Inflammatory macrophage treated with lipopolysaccharide for 1 hour (primary cell): ENCODE results near the gene MAF.

ENCODE experiments used
- DNase-seq, 2 donors: peaks; one replicate each; pipeline ENCODE4 v3.0.0-alpha.2; 2020 to 2022

Gene MAF

DNA sequence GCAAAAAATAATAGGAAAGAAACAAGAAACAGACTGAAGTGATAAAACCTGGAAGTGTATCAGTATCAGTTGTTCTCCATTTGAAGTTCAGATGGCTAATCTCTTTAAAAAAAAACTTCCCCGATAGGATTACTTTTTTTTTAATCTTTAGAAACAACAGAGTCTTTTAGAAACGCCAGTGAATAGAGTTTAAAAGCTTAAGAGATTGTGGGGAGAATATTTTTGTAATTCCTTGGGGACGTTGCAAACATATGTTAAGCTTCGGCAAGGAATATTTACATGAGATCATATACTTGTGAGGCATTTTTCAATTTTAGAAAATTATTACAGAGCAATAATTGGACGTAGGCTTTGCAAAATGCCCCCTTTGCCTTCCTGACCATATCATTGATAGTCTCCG lies 13.2 kb downstream of the MAF start:
- DNase-seq, result no peak

DNA sequence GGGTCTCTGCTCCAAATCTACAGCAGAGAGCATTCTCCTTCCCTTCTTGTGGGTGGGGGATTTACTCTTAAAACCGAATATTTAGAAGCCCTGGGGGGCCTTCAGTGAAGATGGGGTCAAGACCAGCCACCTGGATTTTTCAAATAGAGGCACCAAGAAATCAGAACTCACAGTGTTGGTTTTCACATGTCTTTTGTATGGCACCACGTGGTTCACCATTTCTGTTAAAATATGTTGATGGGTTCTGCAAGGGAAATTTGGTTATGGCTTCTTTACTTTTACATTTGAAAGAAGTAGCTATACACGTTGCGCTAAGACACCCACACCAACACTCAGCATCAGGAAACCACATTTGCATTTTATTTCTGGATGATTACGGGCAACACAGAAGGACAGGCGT lies 17.7 kb downstream of the MAF start:
- DNase-seq, result no peak

DNA sequence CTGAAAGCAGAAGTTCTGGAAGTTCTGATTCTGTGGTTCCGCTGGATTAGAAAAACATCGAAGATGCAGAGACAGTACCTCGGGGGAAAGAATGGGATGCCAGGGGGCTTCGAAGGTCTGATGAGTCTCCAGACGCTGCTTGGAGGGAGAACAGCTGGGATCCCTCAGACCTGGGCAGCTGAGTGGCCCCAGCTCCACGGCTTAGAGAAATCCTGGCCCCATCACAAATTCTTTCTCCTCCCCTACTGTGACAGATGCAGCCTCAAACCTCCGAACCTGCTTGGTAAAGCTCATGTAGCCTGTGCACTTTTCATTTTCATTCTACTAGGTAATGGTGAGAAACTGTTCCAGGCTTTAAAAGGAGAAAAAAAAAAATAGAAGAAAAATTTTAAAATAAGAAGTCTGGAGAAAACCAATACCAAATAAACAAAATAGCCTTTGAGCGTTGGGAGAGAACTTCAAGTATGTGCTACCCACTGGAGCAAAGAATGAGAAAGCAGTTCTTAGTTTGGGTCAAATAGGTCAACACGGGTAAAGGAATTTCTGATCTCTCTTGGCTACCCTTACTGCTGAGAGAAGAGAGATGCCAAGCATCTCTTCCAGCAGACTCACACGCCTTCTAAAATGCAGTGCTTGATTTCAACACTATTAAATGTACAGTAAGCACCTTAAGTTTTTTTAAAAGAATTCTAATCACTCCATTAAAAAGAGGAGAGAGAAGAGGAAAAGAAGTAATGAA lies 19.9 kb downstream of the MAF start:
- DNase-seq, result no peak

DNA sequence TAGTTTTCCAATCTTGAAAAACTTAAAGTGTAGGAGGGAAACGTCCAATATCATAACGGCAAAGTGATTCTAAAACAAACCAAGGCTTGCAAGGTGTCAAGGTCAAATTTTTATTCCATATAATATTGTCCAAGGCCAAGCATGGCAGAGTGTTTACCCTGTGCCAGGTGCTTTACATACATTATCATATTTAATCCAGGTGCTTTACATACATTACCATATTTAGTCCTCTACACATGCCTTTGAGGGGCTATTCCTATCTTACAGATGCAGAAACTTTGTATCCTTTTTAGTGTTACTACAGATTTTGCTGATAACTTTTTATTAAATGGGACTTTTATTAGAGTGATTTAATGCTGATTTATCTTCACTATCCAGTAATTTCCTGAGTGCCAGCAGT lies 23.9 kb downstream of the MAF start:
- no peak for DNase-seq

DNA sequence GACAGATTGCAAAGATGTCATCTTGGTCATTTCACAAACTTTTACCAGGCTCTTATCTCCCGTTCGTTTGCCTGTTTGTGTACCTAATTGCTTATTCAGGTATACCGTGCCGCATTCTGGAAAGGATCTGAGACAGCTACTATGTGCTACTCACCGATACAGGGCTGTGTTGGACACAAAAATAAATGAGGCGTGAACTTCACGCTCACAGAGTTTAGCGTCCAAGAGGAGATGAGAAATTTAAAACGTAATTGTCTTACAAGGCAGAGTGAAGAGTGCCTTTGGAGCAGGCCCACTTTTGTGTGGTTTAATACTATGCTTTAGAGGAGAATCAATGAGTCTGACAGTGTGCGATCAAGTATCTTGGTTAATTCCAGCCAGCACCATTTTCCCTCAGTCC lies 26.7 kb downstream of the MAF start:
- no peak for DNase-seq

DNA sequence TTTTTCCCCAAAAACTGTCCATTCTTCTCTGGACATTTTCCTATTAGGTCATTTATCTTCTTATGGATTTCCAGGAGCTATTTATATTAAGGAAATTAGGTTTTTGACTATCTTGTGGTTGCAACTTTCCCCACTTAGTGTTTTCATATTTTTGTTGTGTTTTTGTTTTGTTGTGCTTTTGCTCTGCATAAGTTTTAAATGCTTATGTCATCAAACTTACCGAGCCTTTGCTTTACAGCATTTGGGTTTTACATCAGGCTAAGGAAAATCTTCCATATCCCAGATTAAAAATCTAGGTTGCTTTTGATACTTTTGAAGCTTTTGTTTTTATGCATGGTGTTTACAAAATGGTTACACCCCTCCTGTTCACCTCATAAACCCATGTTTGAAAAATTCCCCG lies 27.5 kb downstream of the MAF start:
- no peak for DNase-seq

DNA sequence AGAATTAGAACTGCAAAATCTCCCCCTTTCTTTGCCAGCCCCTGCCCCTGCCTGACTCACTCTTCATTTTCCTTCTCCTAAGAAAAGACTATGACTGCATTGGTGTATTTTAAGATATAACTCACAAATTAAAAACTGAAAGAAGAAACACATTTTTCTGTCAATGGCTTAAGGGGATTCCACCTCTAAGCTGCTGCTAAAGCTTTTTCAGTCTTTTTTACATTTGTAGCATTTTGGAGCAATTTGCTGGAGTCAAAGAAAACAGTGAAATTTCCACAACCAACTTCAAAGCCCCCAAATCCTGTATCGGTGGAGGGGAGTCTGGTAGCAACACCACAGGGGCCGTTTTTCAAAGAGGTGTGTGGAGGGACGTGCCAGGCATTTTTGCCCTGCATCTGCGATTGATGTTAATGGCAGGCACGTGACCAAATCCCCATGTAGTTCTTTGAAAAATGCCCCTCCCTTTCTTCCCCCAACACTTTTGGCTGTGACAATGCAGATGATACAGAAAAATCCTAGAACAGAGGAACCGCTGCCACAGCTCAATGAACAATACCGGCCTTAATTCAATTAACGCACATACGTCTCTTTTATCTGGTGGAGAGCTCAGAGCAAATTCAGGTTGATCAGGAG lies 28.5 kb downstream of the MAF start:
- DNase-seq, result no peak

DNA sequence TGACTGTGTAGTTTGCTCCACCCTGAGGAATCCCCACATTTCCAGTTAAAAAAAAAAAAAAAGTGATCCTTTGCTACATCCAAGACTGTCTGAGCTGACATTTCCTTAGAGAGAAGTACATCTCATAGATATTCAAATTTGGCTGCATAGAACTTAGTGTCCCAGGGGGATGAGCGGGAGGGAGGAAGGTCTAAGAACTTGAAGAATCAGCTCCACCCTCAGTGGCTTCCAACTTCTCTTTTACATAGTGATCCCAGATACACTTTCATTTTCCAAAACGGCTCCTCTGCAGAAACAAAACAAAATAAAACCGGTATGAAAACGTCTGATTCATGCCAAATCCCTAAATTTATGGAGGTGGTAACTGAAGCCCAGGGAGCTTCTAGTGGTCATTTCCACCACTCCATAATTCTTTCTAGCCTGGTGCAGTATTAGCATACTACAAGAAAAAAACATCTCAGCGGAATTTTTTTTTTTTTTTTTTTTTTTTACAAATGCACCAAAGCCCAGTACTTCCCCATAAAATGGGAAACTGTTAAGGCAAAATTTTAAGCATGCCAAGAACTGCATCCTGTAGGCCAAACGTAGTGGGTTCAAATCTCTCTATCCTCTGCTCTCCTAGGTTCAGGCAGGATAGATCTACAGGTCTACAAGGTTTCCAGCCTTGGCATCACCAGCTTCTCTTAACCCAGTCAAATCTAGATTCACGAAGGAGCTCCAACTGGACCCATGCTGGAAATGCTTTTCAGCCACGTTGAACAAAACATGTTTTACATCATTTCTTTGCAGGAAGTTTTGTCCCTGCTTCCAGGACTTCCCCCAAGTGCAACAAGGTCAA lies 29.3 kb downstream of the MAF start:
- peak in 1 of 2 donors; percentile 10 for DNase-seq

DNA sequence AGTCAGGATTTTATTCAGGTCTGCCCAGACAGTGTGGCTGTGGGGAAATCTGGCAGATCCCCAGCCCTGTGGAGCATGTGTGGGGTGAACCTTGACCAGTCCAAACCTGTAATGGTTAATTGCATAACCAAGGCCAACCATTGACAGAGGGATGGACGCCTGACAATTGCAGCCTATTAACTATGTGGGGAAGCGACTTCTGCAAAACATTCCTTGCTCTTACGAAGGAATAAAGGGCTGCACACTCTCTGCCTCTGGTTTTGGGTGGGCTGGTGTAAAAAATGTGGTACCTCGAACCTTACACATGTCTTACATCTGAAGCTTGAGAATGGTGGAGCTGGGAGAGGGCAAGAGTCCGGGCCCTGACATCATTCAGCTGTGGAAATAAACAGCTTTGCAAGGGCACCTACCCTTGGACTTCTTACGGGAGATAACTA lies 35.8 kb downstream of the MAF start:
- no peak for DNase-seq

DNA sequence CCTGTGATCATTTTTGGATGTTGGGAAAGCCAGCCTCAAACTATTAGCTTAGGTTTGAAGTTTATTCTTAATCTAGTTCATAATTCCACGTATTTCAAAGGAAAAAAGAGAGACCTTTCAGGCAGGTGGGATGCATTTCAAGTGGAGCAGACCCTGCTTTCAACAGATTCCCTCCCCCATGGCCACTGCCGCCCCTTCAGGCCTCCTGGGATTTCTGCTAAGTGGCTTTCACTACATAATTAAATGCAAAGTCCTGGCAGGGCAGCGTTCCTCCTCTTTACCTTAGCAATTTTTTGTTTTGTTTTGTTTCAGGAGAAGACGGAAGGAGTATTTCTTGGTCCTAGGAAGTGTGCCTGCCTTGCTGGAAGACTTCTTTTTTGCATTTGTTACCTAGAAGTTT lies 36.6 kb downstream of the MAF start:
- no peak for DNase-seq

DNA sequence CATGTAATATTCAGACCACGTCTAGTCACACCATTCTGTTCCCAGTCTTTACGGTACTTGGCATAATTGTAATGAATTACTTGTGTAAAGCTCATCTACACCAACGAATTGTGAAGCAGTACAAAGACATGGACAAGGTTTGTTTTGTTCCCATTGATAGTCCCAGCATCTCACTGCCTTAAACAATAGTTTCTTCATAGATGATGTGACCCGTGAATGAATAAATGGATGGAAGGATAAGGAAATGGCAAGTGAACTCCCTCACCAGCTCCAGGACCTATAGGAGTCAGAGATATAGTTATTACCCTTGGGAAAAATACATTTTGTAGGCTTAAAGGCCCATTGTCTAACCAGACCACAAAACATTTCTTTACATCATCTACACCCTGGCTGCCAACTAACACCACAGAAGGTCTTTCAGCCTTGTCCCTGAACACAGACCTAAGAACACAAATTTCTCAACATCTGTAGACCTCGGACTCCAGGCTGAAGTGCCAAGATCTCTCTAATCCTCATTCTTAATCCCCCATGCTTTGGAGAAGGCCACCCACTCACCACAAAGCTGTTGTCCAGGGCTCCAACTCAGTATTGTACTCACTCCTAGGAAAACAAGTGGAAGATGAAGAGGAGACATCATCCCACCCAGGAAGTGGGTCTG lies 38.2 kb downstream of the MAF start:
- no peak for DNase-seq

DNA sequence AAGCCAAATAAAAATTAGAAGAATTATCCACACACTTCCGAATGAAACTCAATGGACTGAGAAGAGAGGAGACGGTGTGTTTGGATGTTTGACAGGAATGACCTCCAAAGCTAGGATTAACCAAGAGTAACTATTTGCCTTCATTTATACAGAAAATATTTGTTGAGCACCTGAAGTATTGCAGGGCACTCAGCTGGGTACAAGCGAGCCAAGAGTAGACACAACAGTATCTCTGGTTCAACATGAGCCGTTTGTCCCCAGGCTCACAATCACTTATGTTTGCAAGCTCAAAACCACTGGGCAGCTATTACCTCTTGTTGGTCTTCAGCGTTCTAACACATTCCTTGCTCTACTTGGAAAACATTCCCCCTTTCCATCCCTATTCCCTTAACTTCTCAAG lies 38.8 kb downstream of the MAF start:
- DNase-seq, result no peak

DNA sequence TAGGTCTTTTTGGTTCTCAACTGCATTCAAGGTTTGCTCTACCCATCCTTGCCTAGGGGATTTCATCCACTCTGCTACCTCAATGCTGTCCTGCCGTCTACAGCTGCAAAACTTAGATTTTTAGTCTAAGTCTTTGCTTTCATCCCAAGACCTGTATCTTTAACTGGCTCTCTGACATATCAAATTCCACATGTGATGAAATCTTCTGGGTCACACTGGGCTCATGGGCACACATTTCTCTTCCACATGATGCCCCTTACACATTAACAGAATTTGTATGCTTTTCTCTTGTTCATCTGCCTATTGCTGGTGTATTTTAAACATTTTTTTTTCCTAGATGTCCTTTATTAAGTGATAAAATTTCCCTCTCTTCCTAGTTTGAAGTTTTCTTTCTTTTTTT lies 39.6 kb downstream of the MAF start:
- no peak for DNase-seq

DNA sequence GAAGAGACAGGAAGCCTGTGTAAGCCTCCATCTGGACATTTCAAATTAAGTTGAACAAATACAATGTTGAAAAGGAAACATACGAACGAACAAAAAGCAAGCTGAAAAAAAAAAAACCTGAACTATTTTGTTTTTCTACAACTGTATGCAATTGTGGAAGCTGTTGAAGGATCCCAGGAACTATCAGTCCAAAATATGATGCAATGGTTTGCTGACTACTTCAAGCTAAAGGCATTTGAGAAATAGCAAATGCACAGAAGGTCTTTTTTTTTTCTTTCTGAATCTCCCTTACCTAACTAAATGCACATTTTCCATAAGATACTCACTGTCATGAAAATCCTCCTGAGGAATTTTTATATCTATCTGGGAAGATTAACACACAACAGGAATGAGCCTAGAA lies 40.2 kb downstream of the MAF start:
- peak in 1 of 2 donors; percentile 20 for DNase-seq

DNA sequence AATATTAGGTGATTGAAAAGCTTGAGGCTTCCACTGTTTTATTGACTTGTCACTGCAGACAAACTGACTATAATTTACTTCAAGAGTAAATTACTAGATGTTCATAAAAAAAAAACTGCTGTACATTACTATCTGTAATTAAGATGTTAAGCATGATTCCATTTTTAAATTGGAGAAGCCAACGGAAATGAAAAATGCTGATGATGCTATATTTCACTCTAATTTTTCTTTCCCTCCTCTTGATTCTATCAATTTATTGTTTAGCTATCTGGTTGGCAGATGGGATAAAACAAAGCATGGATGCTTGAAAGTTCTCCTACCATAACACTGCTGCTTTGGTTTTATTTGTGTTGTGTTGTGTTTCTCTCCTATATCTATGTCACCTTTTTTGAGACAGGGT lies 41.0 kb downstream of the MAF start:
- DNase-seq, result no peak

DNA sequence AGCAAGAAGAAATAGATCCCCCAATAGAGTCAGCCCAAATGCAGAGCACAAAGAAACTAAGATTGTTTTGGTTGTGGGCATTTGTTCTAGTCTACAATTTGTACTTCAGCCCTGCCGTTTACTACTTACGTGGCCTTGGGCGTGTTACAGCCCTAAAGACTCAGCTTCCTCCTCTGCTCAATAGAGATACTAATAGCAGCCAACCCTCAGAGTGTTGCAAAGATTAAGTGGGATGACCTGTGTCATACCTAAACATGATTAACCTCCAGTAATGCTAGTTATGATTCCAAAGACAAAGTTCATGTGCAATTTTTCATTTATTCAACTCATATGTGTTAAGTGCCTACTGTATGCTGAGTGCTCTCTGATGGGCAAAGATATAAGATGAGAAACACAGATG lies 43.1 kb downstream of the MAF start:
- no peak for DNase-seq

DNA sequence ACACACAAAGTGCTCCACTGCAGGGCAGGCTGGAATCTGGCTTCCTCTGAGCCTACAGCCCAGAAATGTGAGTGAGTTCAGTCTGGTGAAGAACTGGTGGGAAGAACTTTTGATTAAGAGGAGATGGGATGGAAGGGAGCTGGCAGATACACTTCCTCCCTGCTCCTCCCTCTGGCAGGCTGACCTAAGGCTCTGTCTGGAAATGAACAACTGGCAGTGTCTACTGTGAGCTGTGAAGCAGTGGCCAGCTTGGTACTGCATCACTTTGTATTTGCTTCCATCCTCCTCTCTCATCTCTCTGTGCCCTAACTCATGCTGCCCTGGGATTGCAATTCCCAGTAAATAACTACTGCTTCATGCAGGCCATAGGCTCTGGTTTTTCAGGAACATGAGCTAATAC lies 45.6 kb downstream of the MAF start:
- no peak for DNase-seq

DNA sequence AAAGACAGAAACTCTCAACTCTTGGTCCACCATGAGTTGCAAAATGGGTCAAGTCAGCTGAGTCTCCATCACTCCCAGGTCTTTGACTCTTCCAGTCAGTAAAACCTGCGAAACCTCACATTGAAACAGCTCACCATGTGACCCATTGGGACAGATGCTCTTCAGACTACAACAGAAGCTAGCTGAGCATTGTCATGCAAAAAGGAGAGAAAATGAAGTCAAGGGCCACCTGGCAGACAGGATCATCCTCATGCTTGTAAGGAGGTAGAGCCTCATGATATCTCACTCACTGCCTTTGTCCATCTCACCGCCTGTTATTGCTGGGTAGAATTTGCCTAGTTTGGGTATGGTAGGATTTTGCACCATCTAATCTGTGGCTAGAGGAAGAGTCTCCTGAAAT lies 50.2 kb downstream of the MAF start:
- DNase-seq, result no peak

DNA sequence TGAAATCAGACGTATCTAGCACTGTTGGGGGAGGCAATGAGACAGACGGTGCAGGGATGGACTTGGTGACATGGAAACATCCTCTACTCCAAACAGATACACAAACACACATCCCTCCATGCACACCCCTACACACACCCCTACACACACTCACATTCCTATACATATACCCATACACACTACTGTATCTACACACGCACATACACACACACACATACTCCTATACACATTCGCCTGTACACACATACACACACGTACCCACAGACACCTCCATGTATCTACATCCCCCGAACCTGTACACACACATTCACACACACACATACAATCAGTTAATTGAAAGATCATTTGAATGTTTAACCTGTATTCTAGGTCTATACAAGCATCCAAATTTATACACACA lies 53.5 kb downstream of the MAF start:
- no peak for DNase-seq
